HUES64 (cell line): ENCODE measurements around the gene WDR47.
"Not testable (repeated sequence)": the region's sequence is repeated elsewhere in the genome, so short reads cannot be mapped to it uniquely, and the experiment has no call there.

Source experiments
- H3K27ac ChIP-seq: 2 replicates; pipeline ENCODE4 v1.7.0; 2013; ENCODE audit warnings: low read depth, low read length, inconsistent platforms
- H3K27me3 ChIP-seq: 2 replicates; pipeline ENCODE4 v1.6.1; 2013; ENCODE audit warnings: mild to moderate bottlenecking, low read length; ENCODE audit not compliant: insufficient read depth
- H3K36me3 ChIP-seq: 2 replicates; pipeline ENCODE4 v1.6.1; 2013; ENCODE audit warnings: mild to moderate bottlenecking, low read length; ENCODE audit not compliant: insufficient read depth
- H3K4me1 ChIP-seq: 2 replicates; pipeline ENCODE4 v1.6.1; 2013; ENCODE audit warnings: mild to moderate bottlenecking, low read length, moderate library complexity; ENCODE audit not compliant: insufficient read depth
- H3K4me3 ChIP-seq: 2 replicates; pipeline ENCODE4 v1.5.1; 2013; ENCODE audit warnings: mild to moderate bottlenecking, low read length, moderate library complexity
- H3K9ac ChIP-seq: 2 replicates; pipeline ENCODE4 v1.6.1; 2013; ENCODE audit warnings: mild to moderate bottlenecking, low read depth, low read length
- H3K9me3 ChIP-seq: 2 replicates; pipeline ENCODE4 v1.6.1; 2013; ENCODE audit warnings: low read depth, low read length; ENCODE audit not compliant: insufficient read depth
- WGBS: fragments of 150-250, 120-280 bp; methylation state at CpG from one replicate; pipeline ENCODE4 v1.1.7; 2013; ENCODE audit warnings: missing lambda C conversion rate; 5-methylcytosine and 5-hydroxymethylcytosine counted together

The WDR47 gene

GRCh38 chr1:108961198-108961597 is 80.7 kb downstream of the WDR47 start:
- H3K27ac ChIP-seq, result no peak overlapping the region
- H3K4me1 ChIP-seq, result peaks cover 5% of the 10 kb centered on the region; the same call in 1 of the 2 replicates
- no peak overlapping the region for H3K4me3 ChIP-seq
- H3K27me3 ChIP-seq, result 0 out of 2 replicates have a peak, but pooled peaks cover 6% of the 10 kb centered on the region
- no peaks in the 10 kb centered on the region for H3K9me3 ChIP-seq
- H3K36me3 ChIP-seq, result no peaks in the 10 kb centered on the region
- 96% methylated on average over 8 of the region's 9 CpGs for WGBS
- H3K9ac ChIP-seq, result no peak overlapping the region

GRCh38 chr1:108960719-108961118 is 81.2 kb downstream of the WDR47 start:
- 94% methylated on average over 5 of the region's 5 CpGs for WGBS
- Histone ChIP-seq H3K27me3 (0 out of 2 replicates have a peak, but pooled peaks cover 6% of the 10 kb centered on the region), H3K4me3 (no peak overlapping the region), H3K9ac (no peak overlapping the region), H3K27ac (no peak overlapping the region), H3K4me1 (peaks cover 5% of the 10 kb centered on the region; the same call in 1 of the 2 replicates), H3K36me3 (no peaks in the 10 kb centered on the region), H3K9me3 (no peaks in the 10 kb centered on the region)

- H3K9ac ChIP-seq, result no peak overlapping the region
- H3K27me3 ChIP-seq, result no peaks in the 10 kb centered on the region
- peaks cover 4% of the 10 kb centered on the region for H3K36me3 ChIP-seq
- no peak overlapping the region for H3K27ac ChIP-seq
- WGBS, result 91% methylated on average over 5 of the region's 5 CpGs
- no peaks in the 10 kb centered on the region for H3K9me3 ChIP-seq
- no peak overlapping the region for H3K4me3 ChIP-seq
- peaks cover 5% of the 10 kb centered on the region; the same call in 1 of the 2 replicates for H3K4me1 ChIP-seq
These were observed 84.0 kb downstream of the WDR47 start for GRCh38 chr1:108957888-108958287.

- H3K9ac ChIP-seq, result no peak overlapping the region
- H3K9me3 ChIP-seq, result no peaks in the 10 kb centered on the region
- H3K36me3 ChIP-seq, result peaks cover 4% of the 10 kb centered on the region
- no peak overlapping the region for H3K4me3 ChIP-seq
- WGBS, result 96% methylated on average over 3 of the region's 3 CpGs
- H3K4me1 ChIP-seq, result no peaks in the 10 kb centered on the region
- no peak overlapping the region for H3K27ac ChIP-seq
- no peaks in the 10 kb centered on the region for H3K27me3 ChIP-seq
These were observed 86.0 kb downstream of the WDR47 start for GRCh38 chr1:108955881-108956280.

GRCh38 chr1:108955111-108955510 is 86.8 kb downstream of the WDR47 start:
- H3K27me3 ChIP-seq, result no peaks in the 10 kb centered on the region
- 88% methylated on average over 3 of the region's 3 CpGs for WGBS
- H3K4me3 ChIP-seq, result no peak overlapping the region
- no peak overlapping the region for H3K27ac ChIP-seq
- no peaks in the 10 kb centered on the region for H3K9me3 ChIP-seq
- peaks cover 4% of the 10 kb centered on the region for H3K36me3 ChIP-seq
- no peak overlapping the region for H3K9ac ChIP-seq
- H3K4me1 ChIP-seq, result no peaks in the 10 kb centered on the region

GRCh38 chr1:108953452-108953851 is 88.5 kb downstream of the WDR47 start:
- WGBS, result 91% methylated on average over 6 of the region's 6 CpGs
- Histone ChIP-seq H3K9me3 (no peaks in the 10 kb centered on the region), H3K4me1 (peaks cover 11% of the 10 kb centered on the region), H3K4me3 (no peak overlapping the region), H3K27ac (no peak overlapping the region), H3K27me3 (no peaks in the 10 kb centered on the region), H3K9ac (no peak overlapping the region), H3K36me3 (peaks cover 4% of the 10 kb centered on the region)

- Histone ChIP-seq H3K36me3 (peaks cover 9% of the 10 kb centered on the region), H3K9ac (no peak overlapping the region), H3K27ac (no peak overlapping the region), H3K27me3 (no peaks in the 10 kb centered on the region), H3K4me3 (no peak overlapping the region), H3K4me1 (peaks cover 24% of the 10 kb centered on the region), H3K9me3 (no peaks in the 10 kb centered on the region)
- WGBS, result 98% methylated on average over 3 of the region's 3 CpGs
These were observed 90.7 kb downstream of the WDR47 start for GRCh38 chr1:108951242-108951641.

GRCh38 chr1:108949044-108949443 is 92.9 kb downstream of the WDR47 start:
- H3K36me3 ChIP-seq, result peaks cover 15% of the 10 kb centered on the region
- no peak overlapping the region for H3K9ac ChIP-seq
- H3K4me1 ChIP-seq, result peaks cover 24% of the 10 kb centered on the region
- H3K27me3 ChIP-seq, result no peaks in the 10 kb centered on the region
- no peaks in the 10 kb centered on the region for H3K9me3 ChIP-seq
- H3K4me3 ChIP-seq, result no peak overlapping the region
- no peak overlapping the region for H3K27ac ChIP-seq
- 85% methylated on average over 4 of the region's 4 CpGs for WGBS

GRCh38 chr1:108947871-108948525 is 93.9 kb downstream of the WDR47 start:
- Histone ChIP-seq H3K4me3 (peak overlapping the region; percentile 24), H3K36me3 (peaks cover 26% of the 10 kb centered on the region), H3K9ac (peak overlapping the region; percentile 39), H3K9me3 (no peaks in the 10 kb centered on the region), H3K27me3 (no peaks in the 10 kb centered on the region), H3K4me1 (peaks cover 24% of the 10 kb centered on the region), H3K27ac (peak overlapping the region; percentile 70)
- 23% methylated on average over 6 of the region's 6 CpGs for WGBS

GRCh38 chr1:108936170-108936569 is 105.7 kb downstream of the WDR47 start:
- Histone ChIP-seq H3K4me1 (no peaks in the 10 kb centered on the region), H3K4me3 (no peak overlapping the region), H3K9ac (no peak overlapping the region), H3K36me3 (peaks cover 94% of the 10 kb centered on the region), H3K27ac (no peak overlapping the region), H3K27me3 (no peaks in the 10 kb centered on the region), H3K9me3 (no peaks in the 10 kb centered on the region)
- WGBS, result 98% methylated on average over 9 of the region's 9 CpGs

GRCh38 chr1:108933944-108934343 is 108.0 kb downstream of the WDR47 start:
- H3K27me3 ChIP-seq, result no peaks in the 10 kb centered on the region
- H3K4me3 ChIP-seq, result no peak overlapping the region
- no peak overlapping the region for H3K27ac ChIP-seq
- no peak overlapping the region for H3K9ac ChIP-seq
- 96% methylated on average over 5 of the region's 5 CpGs for WGBS
- H3K9me3 ChIP-seq, result no peaks in the 10 kb centered on the region
- H3K36me3 ChIP-seq, result peaks cover 96% of the 10 kb centered on the region
- H3K4me1 ChIP-seq, result no peaks in the 10 kb centered on the region

GRCh38 chr1:108927565-108927964 is 114.3 kb downstream of the WDR47 start:
- not testable (repeated sequence) for H3K9me3 ChIP-seq, H3K4me1 ChIP-seq, H3K27me3 ChIP-seq, H3K4me3 ChIP-seq, H3K27ac ChIP-seq, H3K9ac ChIP-seq
- 92% methylated on average over 1 of the region's 1 CpG for WGBS
- peaks cover 97% of the 10 kb centered on the region for H3K36me3 ChIP-seq
